Measurements from ENCODE around the gene FER. TPM values are rescaled to one million over a fixed set of nuclear protein-coding genes. Genes with fewer than 3 reads are reported as not detected.
"Not testable (repeated sequence)": the region's sequence is repeated elsewhere in the genome, so short reads cannot be mapped to it uniquely, and the experiment has no call there.

FER gene
- total RNA-seq, 2 donors from 2014 or later, result 10.8 to 15.7 TPM

GRCh38 chr5:108760512-108760911 is 12.8 kb downstream of the FER start:
- intact Hi-C loops (cut with DNase I), result no loop called here
- no peak for DNase-seq
- H3K27ac ChIP-seq, result no peak overlapping the region
- TF ChIP-seq CTCF (IDR thresholded peaks at IDR 0.05), result no peak
- H3K36me3 ChIP-seq, result no peaks in the 10 kb centered on the region
- H3K27me3 ChIP-seq, result no peaks in the 10 kb centered on the region
- no peaks in the 10 kb centered on the region for H3K9me3 ChIP-seq
- H3K9ac ChIP-seq (ENCODE audit: low read depth in 2 of 2, low read length in 2 of 2), result no peak overlapping the region
- no peak overlapping the region for H3K4me3 ChIP-seq
- no peaks in the 10 kb centered on the region for H3K4me1 ChIP-seq

- TF ChIP-seq CTCF (IDR thresholded peaks at IDR 0.05), result no peak
- no peaks in the 10 kb centered on the region for H3K27me3 ChIP-seq
- intact Hi-C loops (cut with DNase I), result no loop called here
Measured at GRCh38 chr5:108762660-108763059, 15.0 kb downstream of the FER start.

GRCh38 chr5:108763222-108763916 is 15.7 kb downstream of the FER start:
- Histone ChIP-seq H3K4me3 (no peak overlapping the region), H3K36me3 (no peaks in the 10 kb centered on the region), H3K27me3 (no peaks in the 10 kb centered on the region), H3K9ac (ENCODE audit: low read depth in 2 of 2, low read length in 2 of 2) (no peak overlapping the region), H3K27ac (no peak overlapping the region), H3K9me3 (no peaks in the 10 kb centered on the region), H3K4me1 (no peaks in the 10 kb centered on the region)
- intact Hi-C loops (cut with DNase I), result no loop called here
- TF ChIP-seq CTCF (IDR thresholded peaks at IDR 0.05), result no peak
- no peak for DNase-seq

More at GRCh38 chr5:108762660-108763059, 15.0 kb downstream of the FER start:
- Histone ChIP-seq H3K9ac (ENCODE audit: low read depth in 2 of 2, low read length in 2 of 2) (no peak overlapping the region), H3K9me3 (no peaks in the 10 kb centered on the region), H3K36me3 (no peaks in the 10 kb centered on the region), H3K4me1 (no peaks in the 10 kb centered on the region), H3K4me3 (no peak overlapping the region), H3K27ac (no peak overlapping the region)
- DNase-seq, result no peak

- H3K36me3 ChIP-seq, result no peaks in the 10 kb centered on the region
- no peak for TF ChIP-seq CTCF (IDR thresholded peaks at IDR 0.05)
- H3K9me3 ChIP-seq, result no peaks in the 10 kb centered on the region
- no peak for DNase-seq
- H3K27me3 ChIP-seq, result no peaks in the 10 kb centered on the region
- intact Hi-C loops (cut with DNase I), result no loop called here
- H3K4me1 ChIP-seq, result no peaks in the 10 kb centered on the region
- no peak overlapping the region for H3K9ac ChIP-seq (ENCODE audit: low read depth in 2 of 2, low read length in 2 of 2)
- H3K4me3 ChIP-seq, result no peak overlapping the region
- H3K27ac ChIP-seq, result no peak overlapping the region
Measured at GRCh38 chr5:108765647-108766046, 17.9 kb downstream of the FER start.

DNA sequence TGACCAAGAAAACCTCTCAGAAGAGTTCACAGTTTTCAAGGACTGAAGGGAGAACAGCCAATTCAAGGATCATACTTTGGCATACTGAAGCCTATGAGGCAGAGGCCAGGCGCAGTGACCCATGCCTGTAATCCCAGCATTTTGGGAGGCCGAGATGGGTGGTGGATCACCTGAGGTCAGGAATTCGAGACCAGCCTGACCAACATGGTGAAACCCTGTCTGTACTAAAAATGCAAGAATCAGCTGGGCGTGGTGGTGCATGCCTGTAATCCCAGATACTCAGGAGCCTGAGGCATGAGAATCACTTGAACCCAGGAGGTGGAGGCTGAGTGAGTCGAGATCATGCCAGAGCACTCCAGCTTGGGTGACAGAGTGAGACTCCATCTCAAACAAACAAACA is 19.2 kb downstream of the FER start:
- H3K36me3 ChIP-seq; H3K27ac ChIP-seq; intact Hi-C loops (cut with DNase I); H3K4me1 ChIP-seq; H3K4me3 ChIP-seq; DNase-seq; H3K9ac ChIP-seq (ENCODE audit: low read depth in 2 of 2, low read length in 2 of 2); H3K9me3 ChIP-seq; H3K27me3 ChIP-seq: not testable (repeated sequence)

DNA sequence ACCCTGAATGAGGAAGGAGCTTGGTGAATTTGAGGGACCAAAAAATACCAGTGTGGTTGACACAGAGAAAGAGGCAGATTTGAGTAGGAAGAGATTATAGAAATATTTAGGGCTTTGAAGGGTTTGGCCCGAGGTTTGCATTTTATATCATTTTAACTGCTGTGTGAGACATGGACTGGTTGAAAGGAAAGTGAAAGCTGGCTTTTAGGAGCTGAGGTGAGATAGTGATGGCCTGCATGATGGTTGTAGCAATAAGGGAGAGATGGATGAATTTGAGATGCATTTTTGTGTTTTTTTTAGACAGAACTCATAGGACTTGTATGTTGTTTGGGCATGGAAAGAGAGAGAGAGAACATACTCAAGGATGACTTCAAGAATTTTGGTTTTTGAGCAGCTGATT is 21.7 kb downstream of the FER start:
- no peak for TF ChIP-seq CTCF (IDR thresholded peaks at IDR 0.05)
- H3K27ac ChIP-seq, result no peak overlapping the region
- H3K9me3 ChIP-seq, result no peaks in the 10 kb centered on the region
- H3K4me3 ChIP-seq, result no peak overlapping the region
- no peaks in the 10 kb centered on the region for H3K4me1 ChIP-seq
- no peaks in the 10 kb centered on the region for H3K27me3 ChIP-seq
- H3K36me3 ChIP-seq, result no peaks in the 10 kb centered on the region
- intact Hi-C loops (cut with DNase I), result no loop called here
- no peak for DNase-seq
- no peak overlapping the region for H3K9ac ChIP-seq (ENCODE audit: low read depth in 2 of 2, low read length in 2 of 2)

Data from colonic mucosa (tissue), 4 donors.